Naive B cell (primary cell): Measurements from ENCODE around the gene ARHGEF33. TPM values are rescaled to one million over a fixed set of nuclear protein-coding genes. Genes with fewer than 3 reads are reported as not detected.
A peak's percentile ranks its signal among the peaks of the same experiment; 100 is the strongest.

ENCODE experiments used
- ATAC-seq, 2 donors: fragments of 150-1000 bp; cut with Tn5 transposase; 2 replicates each; pipeline ENCODE4 v1.10.0; 2021; ENCODE audit warnings: low read depth in 2 of 2, mild to moderate bottlenecking in 2 of 2, moderate library complexity in 2 of 2
- DNase-seq: peaks from one replicate; pipeline ENCODE4 v3.0.0; 2022
- H3K27ac Mint-ChIP-seq, 6 donors: one replicate each; pipeline ENCODE4 v1.8.0; 2020 to 2022; ENCODE audit warnings: mild to moderate bottlenecking in 6 of 6, mixed read lengths in 6 of 6, moderate library complexity in 5 of 6, inconsistent platforms in 2 of 6
- H3K27me3 Mint-ChIP-seq, 3 donors: one replicate each; pipeline ENCODE4 v1.8.0; 2021 to 2022; ENCODE audit warnings: mixed read lengths in 3 of 3, mild to moderate bottlenecking in 1 of 3
- H3K36me3 Mint-ChIP-seq, 2 donors: one replicate each; pipeline ENCODE4 v1.8.0; 2020 to 2022; ENCODE audit warnings: mixed read lengths in 2 of 2, inconsistent platforms in 1 of 2, mild to moderate bottlenecking in 1 of 2
- H3K4me1 Mint-ChIP-seq, 3 donors: one replicate each; pipeline ENCODE4 v1.8.0; 2020 to 2022; ENCODE audit warnings: mixed read lengths in 3 of 3, inconsistent platforms in 1 of 3, mild to moderate bottlenecking in 1 of 3, moderate library complexity in 1 of 3
- H3K4me3 Mint-ChIP-seq, 8 donors: one replicate each; pipeline ENCODE4 v1.8.0; 2020 to 2022; ENCODE audit warnings: mild to moderate bottlenecking in 8 of 8, mixed read lengths in 8 of 8, moderate library complexity in 8 of 8, inconsistent platforms in 2 of 8
- H3K9me3 Mint-ChIP-seq, 7 donors: one replicate each; pipeline ENCODE4 v1.8.0; 2020 to 2022; ENCODE audit warnings: mixed read lengths in 7 of 7, mild to moderate bottlenecking in 5 of 7, inconsistent platforms in 2 of 7, moderate library complexity in 1 of 7
- polyA plus RNA-seq, 6 donors: library from polyadenylated mRNA; unstranded; fragments of 300-500 nt; fragmentation: Illumina TruSeq; gene quantifications; one replicate each; pipeline ENCODE4 v1.2.3, GENCODE V29; 2021; ENCODE audit warnings: low read depth in 6 of 6

Gene ARHGEF33
- polyA plus RNA-seq, 6 donors from 2014 or later = 0.30 TPM; not detected in 5

DNA sequence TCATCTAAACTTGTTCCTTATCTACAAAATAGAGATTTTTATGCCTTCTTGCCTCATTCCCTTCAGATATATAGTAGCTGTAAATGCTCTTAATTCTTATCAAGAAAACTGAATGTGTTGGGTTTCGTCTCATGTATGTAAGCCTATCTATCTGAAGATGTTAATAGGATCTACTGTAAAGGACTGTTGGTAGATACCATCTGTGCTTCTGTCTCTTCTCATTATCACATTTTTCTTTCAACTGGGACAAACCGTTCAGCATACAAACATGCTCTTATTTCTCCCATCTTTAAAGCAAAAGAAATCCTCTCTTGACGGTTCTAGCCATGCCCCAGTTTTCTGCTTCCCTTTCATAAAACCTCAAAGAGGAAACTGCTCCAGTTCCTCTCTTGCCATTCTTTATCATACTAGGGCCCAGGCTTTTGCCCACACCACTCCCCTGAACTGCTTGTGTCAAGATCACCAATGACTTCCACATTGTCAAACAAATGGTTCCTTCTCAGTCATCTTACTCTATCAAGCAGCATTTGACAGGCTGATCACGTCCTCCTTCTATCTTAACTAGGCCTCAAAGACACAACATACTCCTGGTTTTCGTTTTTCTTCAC lies 88.7 kb downstream of the ARHGEF33 start:
- H3K9me3 Mint-ChIP-seq = no peaks in the 10 kb centered on the region
- DNase-seq (no peak), ATAC-seq (no peak)
- no peaks in the 10 kb centered on the region for H3K27me3 Mint-ChIP-seq
- H3K36me3 Mint-ChIP-seq = no peaks in the 10 kb centered on the region
- H3K4me3 Mint-ChIP-seq = no peak overlapping the region
- H3K27ac Mint-ChIP-seq = peak overlapping the region in 1 of 6 donors; percentile 89
- no peaks in the 10 kb centered on the region for H3K4me1 Mint-ChIP-seq

DNA sequence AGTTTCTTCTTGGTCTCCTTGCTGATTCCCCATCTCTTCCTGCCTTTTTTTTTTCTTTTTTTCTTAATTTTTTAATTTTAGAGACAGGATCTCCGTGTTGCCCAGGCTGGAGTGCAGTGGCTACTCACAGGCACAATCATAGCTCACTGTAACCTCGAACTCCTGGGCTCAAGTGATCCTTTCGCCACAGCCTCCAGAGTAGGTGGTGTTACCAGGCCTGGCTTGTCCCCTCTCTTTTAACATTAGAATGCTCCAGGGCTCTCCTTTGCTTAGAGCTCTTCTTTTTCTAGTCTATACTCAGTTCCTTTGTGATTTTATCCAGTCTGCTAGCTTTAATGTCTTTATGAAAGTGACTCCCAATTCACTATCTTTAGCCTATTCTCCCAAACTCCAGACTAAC lies 89.2 kb downstream of the ARHGEF33 start:
- H3K27ac Mint-ChIP-seq = peak overlapping the region in 2 of 6 donors; percentile 21 to 61
- ATAC-seq (no peak), DNase-seq (no peak)
- no peaks in the 10 kb centered on the region for H3K9me3 Mint-ChIP-seq
- no peaks in the 10 kb centered on the region for H3K36me3 Mint-ChIP-seq
- no peaks in the 10 kb centered on the region for H3K27me3 Mint-ChIP-seq
- no peak overlapping the region for H3K4me3 Mint-ChIP-seq
- no peaks in the 10 kb centered on the region for H3K4me1 Mint-ChIP-seq

DNA sequence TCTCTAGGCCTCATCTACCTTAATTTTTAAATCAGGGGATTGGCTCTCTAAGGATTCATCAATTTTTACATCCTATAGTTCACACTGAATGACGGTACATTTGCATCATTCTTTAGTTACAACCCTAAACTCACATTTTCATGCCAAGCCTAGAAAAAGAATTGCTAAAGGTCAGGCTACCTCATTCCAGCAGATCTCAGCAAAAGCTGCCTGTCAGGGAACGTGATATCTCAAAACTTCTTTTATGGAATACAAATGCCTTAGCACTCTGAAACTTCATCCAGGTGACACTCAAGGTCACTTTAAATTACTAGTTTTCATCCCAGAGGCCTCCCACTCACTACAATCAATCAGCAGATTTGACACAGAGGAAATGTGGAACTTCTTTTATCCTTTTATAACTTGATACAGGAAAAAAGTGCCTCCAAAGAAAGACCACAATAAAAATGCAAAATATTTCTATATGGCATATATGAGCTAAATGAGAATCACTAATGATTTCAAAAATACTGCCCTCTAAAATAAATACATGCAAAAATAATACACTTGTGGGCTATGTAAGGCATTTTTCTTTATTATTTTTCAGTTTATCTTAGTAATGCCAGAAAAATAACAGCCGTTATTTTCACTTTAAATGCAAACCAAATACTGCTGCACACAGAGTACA lies 91.5 kb downstream of the ARHGEF33 start:
- Mint-ChIP-seq H3K27me3 (no peaks in the 10 kb centered on the region), H3K9me3 (no peaks in the 10 kb centered on the region)

DNA sequence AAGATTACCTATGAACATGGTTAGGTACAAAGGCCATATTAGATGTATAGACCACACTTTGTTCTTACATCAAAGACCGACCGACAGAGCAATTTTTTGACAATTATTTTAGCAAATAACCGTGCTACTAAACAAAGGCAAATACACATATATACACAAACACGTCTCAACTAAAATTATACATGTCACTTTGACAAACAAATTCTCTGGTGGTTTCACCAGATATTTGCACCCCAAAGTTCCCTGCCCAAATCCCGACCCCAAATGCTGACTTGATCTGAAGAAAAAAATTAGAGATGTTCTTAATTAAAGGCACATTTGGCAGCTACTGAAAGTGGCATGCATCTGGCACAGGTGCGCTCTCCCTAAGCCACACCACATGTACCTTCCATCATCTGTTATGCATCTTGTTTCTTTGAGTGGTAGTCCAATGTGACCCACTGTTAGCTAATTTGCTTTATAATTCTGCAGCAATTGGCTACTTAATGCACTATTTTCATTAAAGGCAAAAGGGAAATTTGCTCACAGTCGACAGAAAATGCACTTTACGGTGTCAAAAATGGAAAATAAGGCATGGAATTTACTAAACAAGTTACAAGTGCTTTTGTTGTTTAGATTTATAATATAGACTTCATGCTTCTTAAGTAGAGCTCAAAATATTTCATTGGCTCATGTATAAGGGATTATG lies 92.1 kb downstream of the ARHGEF33 start:
- H3K27me3 Mint-ChIP-seq = no peaks in the 10 kb centered on the region
- no peak for ATAC-seq
- H3K9me3 Mint-ChIP-seq = no peaks in the 10 kb centered on the region
- no peak overlapping the region for H3K27ac Mint-ChIP-seq
- no peaks in the 10 kb centered on the region for H3K4me1 Mint-ChIP-seq
- H3K36me3 Mint-ChIP-seq = peaks cover 10 to 14% of the 10 kb centered on the region in 2 donors
- no peak overlapping the region for H3K4me3 Mint-ChIP-seq
- no peak for DNase-seq

More for the DNA sequence above, 91.5 kb downstream of the ARHGEF33 start:
- no peak for DNase-seq
- H3K36me3 Mint-ChIP-seq = peaks cover 8 to 13% of the 10 kb centered on the region in 2 donors
- no peak for ATAC-seq
- H3K4me3 Mint-ChIP-seq = no peak overlapping the region
- no peaks in the 10 kb centered on the region for H3K4me1 Mint-ChIP-seq
- no peak overlapping the region for H3K27ac Mint-ChIP-seq

DNA sequence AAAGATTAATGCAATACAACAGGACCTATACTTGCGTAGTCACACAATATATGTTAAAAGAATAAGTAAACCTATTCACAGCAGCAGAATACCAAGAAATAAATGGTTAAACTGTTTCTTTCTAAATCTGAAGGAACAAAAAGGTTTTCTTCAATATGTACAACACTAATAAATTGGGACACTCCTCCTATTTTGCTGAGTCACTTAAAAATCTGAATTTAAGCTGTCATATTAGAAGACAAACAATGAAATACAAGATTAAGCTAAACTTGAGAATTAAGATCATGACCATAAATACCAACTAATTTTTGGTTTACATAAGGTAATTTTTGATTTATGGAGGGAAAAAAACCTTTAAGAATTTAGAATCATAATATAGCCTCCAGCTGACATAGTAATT lies 92.8 kb downstream of the ARHGEF33 start:
- peak overlapping the region in 1 of 6 donors; percentile 23 for H3K27ac Mint-ChIP-seq
- no peaks in the 10 kb centered on the region for H3K27me3 Mint-ChIP-seq
- no peak for DNase-seq
- H3K4me3 Mint-ChIP-seq = no peak overlapping the region
- H3K9me3 Mint-ChIP-seq = no peaks in the 10 kb centered on the region
- H3K4me1 Mint-ChIP-seq = no peaks in the 10 kb centered on the region
- ATAC-seq = no peak
- H3K36me3 Mint-ChIP-seq = peaks cover 10 to 18% of the 10 kb centered on the region in 2 donors

DNA sequence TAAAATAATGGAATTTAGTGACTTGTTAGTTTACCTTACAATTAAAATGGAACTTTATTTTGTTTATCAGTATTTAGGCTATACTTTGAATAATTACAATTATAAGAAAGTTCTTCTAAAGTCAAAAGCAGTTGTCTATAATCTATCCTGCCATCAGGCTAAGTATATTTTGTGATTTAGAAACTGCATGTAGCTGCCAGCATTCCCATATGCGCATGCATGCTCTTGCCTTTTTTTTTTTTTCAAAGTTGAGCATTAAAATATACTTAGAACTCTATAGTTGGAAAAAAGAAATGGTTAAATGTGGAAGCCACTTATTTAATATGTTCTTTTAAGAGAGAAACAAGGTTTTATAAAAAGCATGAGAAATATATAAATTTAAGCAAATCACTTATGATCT lies 99.0 kb downstream of the ARHGEF33 start:
- Mint-ChIP-seq H3K36me3 (peaks cover 10 to 35% of the 10 kb centered on the region in 2 donors), H3K27me3 (no peaks in the 10 kb centered on the region), H3K4me3 (no peak overlapping the region), H3K27ac (no peak overlapping the region), H3K4me1 (no peaks in the 10 kb centered on the region), H3K9me3 (no peaks in the 10 kb centered on the region)
- ATAC-seq (no peak), DNase-seq (no peak)

DNA sequence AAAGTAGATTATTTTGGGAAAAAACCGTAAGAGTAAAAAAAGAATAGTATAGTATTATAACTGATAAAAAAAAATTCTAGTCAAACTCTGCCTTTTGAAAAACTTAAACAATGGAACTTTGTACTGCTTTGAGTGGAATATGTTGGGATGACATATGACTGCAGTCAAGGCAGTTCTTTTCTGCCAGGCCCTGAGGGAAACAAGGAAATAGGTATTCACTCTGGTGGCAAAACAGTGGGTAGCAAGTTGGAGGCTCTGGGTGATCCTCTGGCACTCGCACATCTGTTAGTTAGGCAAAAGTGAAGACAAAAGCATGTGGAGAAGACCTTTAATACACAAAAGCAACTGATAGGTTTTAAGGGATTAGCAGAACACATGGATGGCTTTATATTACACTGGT lies 102.2 kb downstream of the ARHGEF33 start:
- peak overlapping the region in 1 of 6 donors; percentile 84 for H3K27ac Mint-ChIP-seq
- ATAC-seq (no peak), DNase-seq (no peak)
- H3K36me3 Mint-ChIP-seq = peaks cover 2 to 35% of the 10 kb centered on the region in 2 donors
- H3K4me1 Mint-ChIP-seq = no peaks in the 10 kb centered on the region
- H3K27me3 Mint-ChIP-seq = no peaks in the 10 kb centered on the region
- no peak overlapping the region for H3K4me3 Mint-ChIP-seq
- no peaks in the 10 kb centered on the region for H3K9me3 Mint-ChIP-seq

DNA sequence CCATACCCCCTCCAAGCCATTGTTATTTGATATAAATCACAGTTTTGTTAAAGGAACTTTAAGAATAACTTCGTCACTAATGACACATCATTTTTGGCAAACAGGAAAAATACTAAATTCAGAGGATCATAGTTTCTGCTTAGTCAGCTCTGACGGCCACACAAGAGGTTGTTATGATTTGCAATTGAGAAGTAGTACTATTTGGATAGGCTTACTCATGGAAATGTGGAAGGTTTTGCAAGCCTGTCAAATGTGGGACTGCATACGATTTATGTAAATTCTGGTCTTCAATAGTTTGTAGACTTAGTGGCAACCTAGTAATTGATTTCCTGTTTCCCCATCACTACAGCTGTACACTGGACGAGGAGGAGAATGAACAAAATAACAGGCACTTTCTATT lies 108.1 kb downstream of the ARHGEF33 start:
- no peak overlapping the region for H3K27ac Mint-ChIP-seq
- no peaks in the 10 kb centered on the region for H3K9me3 Mint-ChIP-seq
- H3K36me3 Mint-ChIP-seq = peaks cover 20 to 24% of the 10 kb centered on the region in 2 donors
- no peak overlapping the region for H3K4me3 Mint-ChIP-seq
- no peaks in the 10 kb centered on the region for H3K27me3 Mint-ChIP-seq
- no peak for ATAC-seq
- H3K4me1 Mint-ChIP-seq = no peaks in the 10 kb centered on the region
- DNase-seq = no peak

DNA sequence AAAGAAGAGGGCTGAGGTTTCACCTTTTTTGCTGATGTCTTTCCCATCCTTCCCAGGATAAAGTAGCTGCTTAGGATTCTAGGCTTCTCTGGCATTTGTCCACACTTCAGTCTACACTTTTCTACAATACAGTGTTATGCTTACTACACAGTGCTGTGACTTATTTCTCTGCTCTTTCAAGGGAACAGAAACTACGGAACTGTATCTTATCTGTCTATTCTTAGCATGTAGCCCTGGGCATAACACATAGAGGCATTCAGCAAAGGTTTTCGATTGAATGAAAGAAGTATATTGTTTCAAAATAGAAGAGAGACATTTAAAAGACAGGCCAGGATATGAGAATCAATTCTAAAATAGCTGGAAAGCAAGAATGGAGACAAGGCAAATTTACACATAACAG lies 110.9 kb downstream of the ARHGEF33 start:
- Mint-ChIP-seq H3K36me3 (peaks cover 27% of the 10 kb centered on the region in 2 donors), H3K4me1 (peaks cover 0 to 1% (median 0%) of the 10 kb centered on the region in 3 donors), H3K27ac (peak overlapping the region in 1 of 6 donors; percentile 68), H3K27me3 (no peaks in the 10 kb centered on the region), H3K4me3 (no peak overlapping the region), H3K9me3 (no peaks in the 10 kb centered on the region)
- DNase-seq (no peak), ATAC-seq (no peak)

DNA sequence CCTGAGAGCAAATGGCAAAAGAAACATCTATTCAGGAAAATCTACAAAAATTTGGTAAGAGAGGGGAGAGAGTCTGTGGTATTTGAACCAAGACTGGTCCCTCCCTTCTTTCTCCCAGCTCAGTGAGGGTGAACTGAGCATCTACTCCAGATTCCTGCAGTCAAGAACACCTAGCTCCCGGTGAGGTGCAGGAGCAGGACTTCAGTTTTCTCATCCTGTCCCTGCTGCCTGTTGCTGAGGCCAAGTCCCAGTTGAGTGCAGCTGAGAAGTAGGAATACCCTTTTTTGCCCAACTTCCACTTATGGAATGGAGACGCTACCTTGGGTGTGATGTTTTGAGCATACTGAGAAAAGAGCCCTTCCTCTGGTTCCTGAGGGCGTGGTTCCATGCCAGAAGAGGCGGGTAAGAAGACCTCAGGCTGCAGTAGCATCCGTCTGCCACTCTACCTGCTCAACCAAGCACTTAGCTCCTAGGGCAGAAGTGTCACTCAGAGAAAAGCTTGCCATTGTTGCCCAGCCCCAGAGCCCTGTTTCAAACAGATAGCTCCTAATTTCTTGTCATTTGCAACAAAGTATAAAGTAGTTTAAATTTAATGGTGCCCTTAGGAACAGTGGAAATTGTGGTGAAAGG lies 118.3 kb downstream of the ARHGEF33 start:
- H3K36me3 Mint-ChIP-seq = peaks cover 39 to 62% of the 10 kb centered on the region in 2 donors

DNA sequence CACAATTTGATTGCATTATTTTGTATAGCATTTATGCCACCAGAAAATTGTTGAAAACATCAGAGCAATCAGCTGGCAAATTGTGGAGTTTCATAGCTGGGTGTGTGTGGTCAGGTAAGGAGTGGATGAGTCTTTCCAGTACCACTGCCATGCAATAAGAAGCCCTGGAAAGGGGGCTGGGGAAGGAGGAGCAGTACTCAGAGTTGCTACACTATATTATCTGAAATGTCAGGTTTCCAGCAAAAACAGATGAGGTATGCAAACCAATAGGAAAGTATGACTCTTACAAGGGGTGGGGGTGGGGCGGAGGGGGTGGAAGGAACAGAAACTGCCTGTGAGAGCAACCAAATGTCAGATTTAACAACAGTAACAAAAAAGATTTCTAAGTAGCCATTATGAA lies 119.0 kb downstream of the ARHGEF33 start:
- no peak for ATAC-seq
- peaks cover 0 to 12% (median 5%) of the 10 kb centered on the region in 3 donors for H3K4me1 Mint-ChIP-seq
- DNase-seq = no peak
- H3K36me3 Mint-ChIP-seq = peaks cover 39 to 65% of the 10 kb centered on the region in 2 donors
- peak overlapping the region in 1 of 8 donors; percentile 80 for H3K4me3 Mint-ChIP-seq
- no peaks in the 10 kb centered on the region for H3K27me3 Mint-ChIP-seq
- peaks cover 0 to 9% (median 2%) of the 10 kb centered on the region in 7 donors for H3K9me3 Mint-ChIP-seq
- H3K27ac Mint-ChIP-seq = peak overlapping the region in 3 of 6 donors; percentile 24 to 91 (median 71)

More for the DNA sequence above, 118.3 kb downstream of the ARHGEF33 start:
- H3K27me3 Mint-ChIP-seq = no peaks in the 10 kb centered on the region
- peaks cover 0 to 9% (median 2%) of the 10 kb centered on the region in 7 donors for H3K9me3 Mint-ChIP-seq
- H3K4me3 Mint-ChIP-seq = no peak overlapping the region
- peaks cover 0 to 12% (median 5%) of the 10 kb centered on the region in 3 donors for H3K4me1 Mint-ChIP-seq
- DNase-seq (no peak), ATAC-seq (no peak)
- peak overlapping the region in 2 of 6 donors; percentile 33 to 71 for H3K27ac Mint-ChIP-seq

DNA sequence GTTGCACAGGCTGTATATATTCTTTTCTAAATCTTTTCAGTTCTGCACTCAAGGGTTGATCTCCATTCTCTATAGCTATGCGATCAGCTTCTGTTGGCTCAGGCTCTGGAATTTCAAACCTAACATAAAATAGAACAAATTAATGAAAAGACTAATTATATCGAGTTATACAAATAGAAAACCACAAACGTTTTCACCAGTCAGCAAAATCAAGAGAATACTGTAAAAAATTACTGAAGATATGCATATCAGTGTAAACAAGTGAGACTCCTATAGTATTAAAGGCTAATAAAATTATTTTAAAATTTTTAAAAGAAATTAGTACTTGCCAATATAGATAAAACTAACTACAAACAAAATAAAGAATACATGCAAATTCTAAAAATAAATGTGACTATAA lies 124.2 kb downstream of the ARHGEF33 start:
- DNase-seq = no peak
- Mint-ChIP-seq H3K27ac (no peak overlapping the region), H3K27me3 (no peaks in the 10 kb centered on the region), H3K9me3 (peaks cover 0 to 7% (median 2%) of the 10 kb centered on the region in 7 donors), H3K36me3 (peaks cover 17 to 41% of the 10 kb centered on the region in 2 donors), H3K4me1 (peaks cover 0 to 2% (median 2%) of the 10 kb centered on the region in 3 donors), H3K4me3 (no peak overlapping the region)
- ATAC-seq = no peak

DNA sequence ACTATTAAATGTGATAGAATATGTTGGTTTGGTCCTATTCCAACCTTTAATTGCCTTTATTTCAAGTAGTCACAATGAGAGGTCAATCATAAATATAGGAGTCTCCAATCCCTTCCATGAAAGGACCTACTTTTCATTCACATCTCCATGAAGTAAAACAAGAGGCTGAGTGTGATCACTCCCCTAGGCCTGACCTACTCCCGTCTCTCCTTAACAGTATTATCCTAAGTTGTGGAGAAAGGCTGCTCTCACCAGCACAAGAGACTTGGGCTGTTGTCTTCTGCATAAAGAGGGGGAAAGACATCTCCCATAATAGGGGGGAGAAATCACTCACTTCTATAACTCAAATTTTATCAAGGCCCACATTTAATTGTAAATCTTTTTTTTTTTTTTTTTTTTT lies 125.7 kb downstream of the ARHGEF33 start:
- Mint-ChIP-seq H3K4me1 (no peaks in the 10 kb centered on the region), H3K36me3 (peaks cover 2 to 26% of the 10 kb centered on the region in 2 donors), H3K9me3 (no peaks in the 10 kb centered on the region), H3K27ac (peak overlapping the region in 1 of 6 donors; percentile 87), H3K27me3 (no peaks in the 10 kb centered on the region), H3K4me3 (no peak overlapping the region)
- ATAC-seq = no peak
- no peak for DNase-seq
